ENCODE results near the gene HMGCL.
"Not testable (repeated sequence)": the region's sequence is repeated elsewhere in the genome, so short reads cannot be mapped to it uniquely, and the experiment has no call there.

Gene HMGCL

GRCh38 chr1:23800400-23801337 lies 24.6 kb downstream of the HMGCL start, which contains the start of gene GALE:
Gene GALE, minus strand, starts transcription at chr1:23800754. Its CDS starts 1,747 bp downstream, at chr1:23799007.
- peak; percentile 83 for DNase-seq (ENCODE audit: low read depth)

GRCh38 chr1:23799570-23800399 lies 25.4 kb downstream of the HMGCL start:
- no peak for DNase-seq (ENCODE audit: low read depth)
- peak overlapping the region; percentile 86 for H3K4me3 ChIP-seq (ENCODE audit: low read depth, low read length)

More at GRCh38 chr1:23800400-23801337, 24.6 kb downstream of the HMGCL start, which contains the start of gene GALE:
- H3K4me3 ChIP-seq (ENCODE audit: low read depth, low read length), result peak within 1 kb of the TSS; percentile 86

- peak overlapping the region; percentile 86 for H3K4me3 ChIP-seq (ENCODE audit: low read depth, low read length)
- no peak for DNase-seq (ENCODE audit: low read depth)
Observed at GRCh38 chr1:23799255-23799569, 26.0 kb downstream of the HMGCL start.

- DNase-seq (ENCODE audit: low read depth), result no peak
- no peak overlapping the region for H3K4me3 ChIP-seq (ENCODE audit: low read depth, low read length)
Observed at GRCh38 chr1:23798662-23799142, 26.5 kb downstream of the HMGCL start.

GRCh38 chr1:23797478-23798448 lies 27.5 kb downstream of the HMGCL start:
- H3K4me3 ChIP-seq (ENCODE audit: low read depth, low read length), result no peak overlapping the region
- no peak for DNase-seq (ENCODE audit: low read depth)

- no peak for DNase-seq (ENCODE audit: low read depth)
- no peak overlapping the region for H3K4me3 ChIP-seq (ENCODE audit: low read depth, low read length)
Observed at GRCh38 chr1:23796466-23797271, 28.6 kb downstream of the HMGCL start.

- DNase-seq (ENCODE audit: low read depth), result no peak
- no peak overlapping the region for H3K4me3 ChIP-seq (ENCODE audit: low read depth, low read length)
Observed at GRCh38 chr1:23795676-23796465, 29.4 kb downstream of the HMGCL start.

GRCh38 chr1:23794732-23795182 lies 30.5 kb downstream of the HMGCL start:
- not testable (repeated sequence) for H3K4me3 ChIP-seq (ENCODE audit: low read depth, low read length); DNase-seq (ENCODE audit: low read depth)

GRCh38 chr1:23793861-23794731 lies 31.1 kb downstream of the HMGCL start:
- no peak for DNase-seq (ENCODE audit: low read depth)
- H3K4me3 ChIP-seq (ENCODE audit: low read depth, low read length), result no peak overlapping the region

GRCh38 chr1:23793018-23793781 lies 32.0 kb downstream of the HMGCL start:
- no peak overlapping the region for H3K4me3 ChIP-seq (ENCODE audit: low read depth, low read length)
- DNase-seq (ENCODE audit: low read depth), result no peak

GRCh38 chr1:23792151-23792945 lies 32.9 kb downstream of the HMGCL start:
- H3K4me3 ChIP-seq (ENCODE audit: low read depth, low read length), result peak overlapping the region; percentile 95
- DNase-seq (ENCODE audit: low read depth), result no peak

- no peak for DNase-seq (ENCODE audit: low read depth)
- peak overlapping the region; percentile 95 for H3K4me3 ChIP-seq (ENCODE audit: low read depth, low read length)
Observed at GRCh38 chr1:23791516-23792047, 33.6 kb downstream of the HMGCL start.

GRCh38 chr1:23790696-23791515 lies 34.3 kb downstream of the HMGCL start, which contains the start of gene LYPLA2:
Gene LYPLA2, plus strand, starts transcription at chr1:23791145. Its CDS starts 1,538 bp downstream, at chr1:23792683.
- peak; percentile 67 for DNase-seq (ENCODE audit: low read depth)

GRCh38 chr1:23788695-23789094 lies 36.5 kb downstream of the HMGCL start:
- DNase-seq (ENCODE audit: low read depth), result no peak
- H3K4me3 ChIP-seq (ENCODE audit: low read depth, low read length), result no peak overlapping the region

More at GRCh38 chr1:23790696-23791515, 34.3 kb downstream of the HMGCL start, which contains the start of gene LYPLA2:
- H3K4me3 ChIP-seq (ENCODE audit: low read depth, low read length), result peak within 1 kb of the TSS; percentile 95

All from skeletal muscle cell (primary cell).